ENCODE measurements around the gene SRXN1.

SRXN1 gene

DNA sequence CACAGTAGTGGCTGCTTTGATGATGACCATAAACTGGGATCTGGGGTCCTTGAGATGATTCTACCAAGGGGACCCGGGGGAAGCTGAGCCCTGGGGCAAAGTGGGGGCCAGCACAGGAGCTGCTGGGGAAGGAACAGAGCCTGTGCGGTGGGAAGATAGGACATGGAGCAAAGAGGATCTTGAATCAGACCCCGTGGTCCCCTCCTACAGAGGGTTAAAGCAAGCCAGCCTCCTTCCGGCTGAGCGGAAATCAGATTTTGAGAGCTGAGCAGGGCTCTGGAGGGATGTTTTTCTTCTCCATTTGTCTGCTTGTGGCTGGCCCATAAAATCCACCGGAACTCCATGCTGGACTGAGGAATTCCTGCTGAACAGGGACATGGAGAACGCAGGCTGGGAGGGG, 32.8 kb downstream of the SRXN1 start:
- Histone ChIP-seq H3K79me2 (no peaks in the 10 kb centered on the region), H3K9ac (no peak overlapping the region), H3K4me2 (ENCODE audit: low read length) (no peak overlapping the region), H3K27me3 (ENCODE audit: control insufficient read depth, insufficient read depth, low read length) (no peaks in the 10 kb centered on the region), H3K27ac (no peak overlapping the region), H3K4me3 (ENCODE audit: low read depth, low read length) (no peak overlapping the region), H3K36me3 (ENCODE audit: control insufficient read depth, insufficient read depth, low read length) (no peaks in the 10 kb centered on the region), H3K4me1 (no peaks in the 10 kb centered on the region), H2AFZ (no peak overlapping the region), H3K9me3 (ENCODE audit: control insufficient read depth, low read length) (no peaks in the 10 kb centered on the region)
- TF ChIP-seq, protein P1, sequence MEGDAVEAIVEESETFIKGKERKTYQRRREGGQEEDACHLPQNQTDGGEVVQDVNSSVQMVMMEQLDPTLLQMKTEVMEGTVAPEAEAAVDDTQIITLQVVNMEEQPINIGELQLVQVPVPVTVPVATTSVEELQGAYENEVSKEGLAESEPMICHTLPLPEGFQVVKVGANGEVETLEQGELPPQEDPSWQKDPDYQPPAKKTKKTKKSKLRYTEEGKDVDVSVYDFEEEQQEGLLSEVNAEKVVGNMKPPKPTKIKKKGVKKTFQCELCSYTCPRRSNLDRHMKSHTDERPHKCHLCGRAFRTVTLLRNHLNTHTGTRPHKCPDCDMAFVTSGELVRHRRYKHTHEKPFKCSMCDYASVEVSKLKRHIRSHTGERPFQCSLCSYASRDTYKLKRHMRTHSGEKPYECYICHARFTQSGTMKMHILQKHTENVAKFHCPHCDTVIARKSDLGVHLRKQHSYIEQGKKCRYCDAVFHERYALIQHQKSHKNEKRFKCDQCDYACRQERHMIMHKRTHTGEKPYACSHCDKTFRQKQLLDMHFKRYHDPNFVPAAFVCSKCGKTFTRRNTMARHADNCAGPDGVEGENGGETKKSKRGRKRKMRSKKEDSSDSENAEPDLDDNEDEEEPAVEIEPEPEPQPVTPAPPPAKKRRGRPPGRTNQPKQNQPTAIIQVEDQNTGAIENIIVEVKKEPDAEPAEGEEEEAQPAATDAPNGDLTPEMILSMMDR (IDR thresholded peaks at IDR 0.05) = no peak

- H2AFZ ChIP-seq = no peak overlapping the region
- no peaks in the 10 kb centered on the region for H3K9me3 ChIP-seq (ENCODE audit: control insufficient read depth, low read length)
- H3K4me1 ChIP-seq = no peaks in the 10 kb centered on the region
- H3K36me3 ChIP-seq (ENCODE audit: control insufficient read depth, insufficient read depth, low read length) = no peaks in the 10 kb centered on the region
- no peak overlapping the region for H3K27ac ChIP-seq
- H3K4me2 ChIP-seq (ENCODE audit: low read length) = no peak overlapping the region
- no peaks in the 10 kb centered on the region for H3K27me3 ChIP-seq (ENCODE audit: control insufficient read depth, insufficient read depth, low read length)
- no peaks in the 10 kb centered on the region for H3K79me2 ChIP-seq
- H3K9ac ChIP-seq = no peak overlapping the region
- H3K4me3 ChIP-seq (ENCODE audit: low read depth, low read length) = no peak overlapping the region
- TF ChIP-seq, protein P1 (IDR thresholded peaks at IDR 0.05) = no peak
Measured at GRCh38 chr20:618980-619379, 34.0 kb downstream of the SRXN1 start.

- TF ChIP-seq, protein P1 (IDR thresholded peaks at IDR 0.05) = no peak
- Histone ChIP-seq H2AFZ (no peak overlapping the region), H3K27me3 (ENCODE audit: control insufficient read depth, insufficient read depth, low read length) (no peaks in the 10 kb centered on the region), H3K4me3 (ENCODE audit: low read depth, low read length) (no peak overlapping the region), H3K79me2 (no peaks in the 10 kb centered on the region), H3K27ac (no peak overlapping the region), H3K9ac (no peak overlapping the region), H3K36me3 (ENCODE audit: control insufficient read depth, insufficient read depth, low read length) (no peaks in the 10 kb centered on the region), H3K9me3 (ENCODE audit: control insufficient read depth, low read length) (no peaks in the 10 kb centered on the region), H3K4me2 (ENCODE audit: low read length) (no peak overlapping the region), H3K4me1 (no peaks in the 10 kb centered on the region)
Measured at GRCh38 chr20:617934-618690, 34.9 kb downstream of the SRXN1 start.

DNA sequence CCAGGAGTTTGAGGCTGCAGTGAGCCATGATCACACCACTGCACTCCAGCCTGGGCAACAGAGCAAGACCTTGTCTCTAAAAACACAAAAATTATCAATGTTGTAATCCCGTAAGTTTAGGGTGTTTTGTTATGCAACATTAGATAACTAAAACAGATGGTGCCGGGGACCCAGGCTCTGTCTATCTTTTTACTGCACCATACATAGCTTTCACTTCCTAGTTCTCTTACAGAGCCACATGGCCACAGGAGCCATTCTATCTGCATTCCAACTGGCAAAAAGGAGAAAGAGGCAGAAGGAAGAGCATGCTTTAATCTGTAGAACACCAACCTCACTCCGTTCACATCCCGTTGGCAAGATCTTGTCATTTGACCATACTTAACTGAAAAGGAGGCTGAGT, 37.5 kb downstream of the SRXN1 start:
- Histone ChIP-seq H3K4me3 (ENCODE audit: low read depth, low read length) (no peak overlapping the region), H3K36me3 (ENCODE audit: control insufficient read depth, insufficient read depth, low read length) (no peaks in the 10 kb centered on the region), H3K79me2 (no peaks in the 10 kb centered on the region), H3K27ac (no peak overlapping the region), H2AFZ (no peak overlapping the region), H3K9ac (no peak overlapping the region), H3K4me2 (ENCODE audit: low read length) (no peak overlapping the region), H3K4me1 (no peaks in the 10 kb centered on the region), H3K27me3 (ENCODE audit: control insufficient read depth, insufficient read depth, low read length) (no peaks in the 10 kb centered on the region), H3K9me3 (ENCODE audit: control insufficient read depth, low read length) (no peaks in the 10 kb centered on the region)
- TF ChIP-seq, protein P1 (IDR thresholded peaks at IDR 0.05) = no peak

- H3K79me2 ChIP-seq = no peaks in the 10 kb centered on the region
- H3K4me1 ChIP-seq = no peaks in the 10 kb centered on the region
- H3K4me2 ChIP-seq (ENCODE audit: low read length) = no peak overlapping the region
- no peak overlapping the region for H3K9ac ChIP-seq
- no peaks in the 10 kb centered on the region for H3K27me3 ChIP-seq (ENCODE audit: control insufficient read depth, insufficient read depth, low read length)
- no peak overlapping the region for H3K4me3 ChIP-seq (ENCODE audit: low read depth, low read length)
- H3K9me3 ChIP-seq (ENCODE audit: control insufficient read depth, low read length) = no peaks in the 10 kb centered on the region
- H3K36me3 ChIP-seq (ENCODE audit: control insufficient read depth, insufficient read depth, low read length) = no peaks in the 10 kb centered on the region
- no peak overlapping the region for H3K27ac ChIP-seq
- H2AFZ ChIP-seq = no peak overlapping the region
- TF ChIP-seq, protein P1 (IDR thresholded peaks at IDR 0.05) = no peak
Measured at GRCh38 chr20:611843-612185, 41.2 kb downstream of the SRXN1 start.
